Cortex of kidney (tissue), 1 donor: ENCODE results near the gene PDE10A.

Source experiments
- DNase-seq: peaks from one replicate; lab custom pipeline; 2025; lab: John Stamatoyannopoulos, UW

The PDE10A gene

DNA sequence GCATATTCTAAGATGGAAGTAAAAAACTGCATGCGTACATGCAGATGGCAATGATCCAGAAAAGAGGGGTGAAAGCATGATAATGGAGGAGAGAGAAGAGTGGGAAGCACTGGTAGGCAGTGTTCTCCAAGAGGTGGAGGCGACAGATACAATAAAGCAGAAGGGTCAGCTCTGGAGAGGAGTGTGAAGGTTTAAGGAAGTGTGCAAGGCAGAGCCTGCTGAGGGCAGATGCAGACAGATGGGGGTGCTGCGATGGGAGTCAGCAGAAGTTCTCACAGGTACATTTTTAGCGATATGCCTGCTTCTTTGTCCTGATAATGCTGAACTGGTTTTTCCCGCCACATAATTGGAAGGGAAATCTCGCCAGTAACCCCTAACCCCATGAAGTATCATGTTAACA is 272.6 kb downstream of the PDE10A start:
- no peak for DNase-seq

DNA sequence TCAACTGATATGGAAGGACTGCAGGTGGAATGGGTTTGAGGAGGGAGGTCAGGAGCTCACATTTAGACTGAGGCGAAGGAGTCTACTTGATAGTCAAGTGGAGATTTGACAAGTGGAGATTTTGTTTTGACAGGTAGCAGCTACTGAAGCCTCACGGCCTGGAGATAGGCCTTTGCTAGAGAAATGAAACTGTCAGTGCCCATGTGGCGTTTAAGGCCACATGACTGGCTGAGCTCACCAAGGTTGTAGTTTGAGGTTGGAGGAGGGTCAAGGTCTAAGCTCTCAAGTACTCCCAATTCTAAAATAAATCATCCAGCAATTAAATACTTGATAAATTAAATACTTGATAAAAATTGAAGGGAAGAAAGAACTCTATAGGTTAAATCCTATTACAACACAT is 273.5 kb downstream of the PDE10A start:
- no peak for DNase-seq

DNA sequence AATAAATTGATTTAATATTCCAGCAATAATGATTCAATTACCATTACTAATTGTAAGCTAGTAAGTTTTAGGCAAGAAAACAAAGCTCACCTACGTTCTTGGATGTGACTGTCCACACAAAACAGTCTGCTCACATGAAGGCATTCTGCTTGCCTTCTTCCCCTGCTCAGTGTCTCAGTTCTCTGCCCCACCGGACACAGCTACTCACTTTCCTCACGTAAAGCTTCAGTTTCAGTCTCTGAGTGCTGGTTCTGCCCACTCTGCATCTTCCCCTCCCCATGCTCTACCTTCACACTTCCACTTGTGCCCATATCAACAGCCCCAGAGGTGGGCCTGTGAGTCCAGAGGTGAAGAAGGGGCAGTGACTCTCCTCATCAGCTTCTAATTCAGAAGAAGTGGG is 279.7 kb downstream of the PDE10A start:
- DNase-seq: no peak

DNA sequence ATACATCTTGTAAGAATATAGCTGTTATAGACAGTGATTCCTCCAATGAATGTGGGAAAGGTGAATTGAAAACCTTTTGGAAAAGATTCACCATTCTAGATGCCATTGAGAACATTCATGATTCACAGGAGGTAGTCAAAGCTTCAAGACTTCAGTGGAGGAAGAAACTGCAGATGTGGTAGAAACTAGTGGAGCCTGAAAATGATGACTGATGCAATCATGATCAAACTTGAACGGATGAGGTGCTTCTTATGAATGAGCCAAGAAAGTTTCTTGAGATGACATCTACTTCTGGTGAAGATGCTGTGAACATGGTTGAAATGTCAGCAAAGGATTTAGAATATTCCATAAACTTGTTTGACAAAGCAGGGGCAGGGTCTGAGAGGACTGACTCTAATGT is 286.9 kb downstream of the PDE10A start:
- DNase-seq: no peak

DNA sequence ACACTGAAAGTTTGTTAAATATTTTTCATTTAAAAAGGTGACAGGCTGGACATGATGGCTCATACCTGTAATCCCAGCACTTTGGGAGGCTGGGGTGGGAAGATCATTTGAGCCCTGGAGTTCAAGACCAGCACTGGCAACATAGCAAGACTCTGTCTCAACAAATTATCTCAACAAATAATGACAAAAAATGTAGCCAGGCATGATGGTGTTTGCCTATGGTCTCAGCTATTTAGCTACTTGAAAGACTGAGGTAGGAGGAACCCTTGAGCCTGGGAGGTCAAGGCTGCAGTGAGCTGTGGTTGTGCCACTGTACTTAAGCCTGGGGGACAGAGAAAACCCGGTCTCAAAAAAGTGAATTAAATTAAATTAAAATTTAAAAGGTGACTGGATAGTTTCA is 297.7 kb downstream of the PDE10A start:
- DNase-seq: no peak

DNA sequence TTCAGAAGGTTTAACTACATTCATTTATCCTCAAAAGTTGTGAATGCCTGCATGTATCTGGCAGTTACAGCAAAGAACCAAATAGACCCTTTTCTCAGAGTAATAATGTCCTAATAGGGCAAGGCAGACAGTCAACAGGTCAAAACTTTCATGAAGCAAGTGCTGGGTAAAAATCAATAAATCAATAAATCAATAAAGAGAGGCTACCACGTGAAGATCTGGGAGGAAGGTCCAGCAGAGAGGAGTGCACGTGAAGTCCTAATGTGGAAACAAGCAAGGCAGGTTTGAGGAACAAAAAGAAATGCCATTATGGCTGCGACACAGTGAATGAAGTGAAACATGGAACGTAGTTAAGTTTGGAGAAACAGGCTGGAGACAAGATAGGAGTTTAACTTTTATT is 317.3 kb downstream of the PDE10A start:
- no peak for DNase-seq

DNA sequence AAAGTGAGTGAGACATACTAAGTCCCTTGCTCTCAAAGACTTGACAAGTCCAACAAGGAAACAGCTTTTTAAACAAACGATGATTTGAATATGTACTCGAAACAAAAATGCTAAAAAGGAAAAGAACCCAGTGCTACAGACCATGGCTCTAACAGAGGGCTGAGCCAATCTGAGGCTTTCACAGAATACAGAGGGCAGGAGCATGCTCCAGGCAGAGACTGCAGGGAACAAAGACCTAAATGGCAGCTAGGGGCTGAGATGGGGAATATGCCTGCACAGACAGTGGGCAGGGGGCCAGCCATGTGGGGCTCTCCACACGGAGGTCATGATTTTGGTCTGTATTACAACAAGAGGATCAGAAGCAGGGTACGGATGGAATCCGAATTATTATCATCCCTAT is 322.5 kb downstream of the PDE10A start:
- DNase-seq: no peak

DNA sequence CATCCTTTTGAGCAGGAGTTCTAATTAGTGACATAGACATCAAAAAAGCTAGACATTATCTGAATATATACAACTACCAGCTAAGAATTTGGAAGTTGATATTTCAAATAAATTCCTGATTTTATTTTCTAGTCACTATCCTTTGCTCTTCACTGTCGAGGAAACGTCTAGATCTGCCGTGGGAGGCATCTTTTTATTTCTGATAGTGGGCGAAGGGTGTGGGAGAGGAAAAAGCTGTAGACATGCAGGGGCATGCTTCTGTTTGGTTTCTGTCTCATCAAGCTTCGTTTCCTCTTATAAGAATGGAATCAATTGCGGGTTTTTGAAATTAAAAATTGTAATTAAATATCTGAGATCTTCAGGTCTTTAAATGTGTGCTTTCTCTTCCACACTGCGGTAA is 337.4 kb downstream of the PDE10A start:
- no peak for DNase-seq

DNA sequence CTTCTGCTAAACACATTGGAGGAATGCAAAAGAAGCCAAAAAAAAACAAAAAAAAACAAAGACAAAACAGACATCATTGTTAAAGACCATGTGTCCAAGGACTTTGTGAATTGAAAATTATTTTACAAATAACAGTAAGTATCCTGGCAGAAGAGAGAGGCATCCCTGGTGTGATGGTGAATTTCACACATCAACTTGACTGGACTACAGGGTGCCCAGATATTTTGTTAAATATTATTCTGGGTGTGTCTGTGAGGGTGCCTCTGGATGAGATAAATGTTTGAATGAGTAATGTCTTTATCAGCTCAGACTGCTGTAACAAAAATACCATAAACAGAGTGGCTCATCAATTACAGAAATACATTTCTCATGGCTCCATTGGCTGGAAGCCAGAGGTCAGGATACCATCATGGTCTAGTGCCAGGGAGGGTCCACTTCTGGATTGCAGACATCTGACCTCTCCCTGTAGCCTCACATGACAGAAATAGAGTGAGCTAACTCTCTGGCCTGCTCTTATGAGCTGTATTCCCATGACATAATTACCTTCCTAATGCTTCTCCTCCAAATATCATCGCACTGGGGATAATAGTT is 341.4 kb downstream of the PDE10A start:
- no peak for DNase-seq

DNA sequence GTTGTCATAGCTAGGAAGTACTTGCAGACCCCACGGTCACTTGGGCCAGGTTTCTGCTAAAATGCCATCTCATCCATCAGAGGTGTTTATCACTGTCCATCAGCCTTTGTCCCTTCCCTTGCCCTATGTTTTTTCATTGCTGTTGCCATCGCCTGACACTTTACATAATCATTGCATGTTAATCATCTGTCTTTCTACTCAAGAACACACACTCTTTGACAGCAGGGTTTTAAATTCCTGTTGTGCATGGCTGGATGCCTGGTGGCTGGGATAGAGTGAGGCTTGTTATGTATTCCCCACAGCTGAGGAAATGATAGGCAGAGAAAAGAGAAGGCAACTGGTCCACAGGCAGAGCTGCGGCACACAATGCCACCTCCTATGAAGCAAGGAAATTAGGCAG is 341.9 kb downstream of the PDE10A start:
- no peak for DNase-seq

DNA sequence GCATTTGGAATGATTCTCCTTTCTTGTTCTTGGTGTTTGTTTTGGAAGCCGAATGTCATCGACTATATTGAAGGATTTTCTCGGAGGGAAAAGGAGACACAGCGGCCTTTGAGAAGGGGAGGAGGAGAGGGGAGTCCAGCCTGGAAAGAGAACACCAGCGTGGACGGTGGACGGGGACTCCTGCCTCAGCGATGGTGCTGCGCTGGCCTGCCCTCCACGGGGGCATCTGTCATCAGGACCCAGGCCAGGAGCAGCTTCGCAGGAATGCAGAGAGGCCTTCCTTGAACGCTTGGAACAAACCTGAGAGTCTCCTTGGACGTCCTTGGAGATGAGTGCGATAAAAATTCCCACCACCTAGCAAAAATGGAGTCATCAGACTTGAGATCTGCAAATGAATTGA is 345.3 kb downstream of the PDE10A start:
- no peak for DNase-seq

DNA sequence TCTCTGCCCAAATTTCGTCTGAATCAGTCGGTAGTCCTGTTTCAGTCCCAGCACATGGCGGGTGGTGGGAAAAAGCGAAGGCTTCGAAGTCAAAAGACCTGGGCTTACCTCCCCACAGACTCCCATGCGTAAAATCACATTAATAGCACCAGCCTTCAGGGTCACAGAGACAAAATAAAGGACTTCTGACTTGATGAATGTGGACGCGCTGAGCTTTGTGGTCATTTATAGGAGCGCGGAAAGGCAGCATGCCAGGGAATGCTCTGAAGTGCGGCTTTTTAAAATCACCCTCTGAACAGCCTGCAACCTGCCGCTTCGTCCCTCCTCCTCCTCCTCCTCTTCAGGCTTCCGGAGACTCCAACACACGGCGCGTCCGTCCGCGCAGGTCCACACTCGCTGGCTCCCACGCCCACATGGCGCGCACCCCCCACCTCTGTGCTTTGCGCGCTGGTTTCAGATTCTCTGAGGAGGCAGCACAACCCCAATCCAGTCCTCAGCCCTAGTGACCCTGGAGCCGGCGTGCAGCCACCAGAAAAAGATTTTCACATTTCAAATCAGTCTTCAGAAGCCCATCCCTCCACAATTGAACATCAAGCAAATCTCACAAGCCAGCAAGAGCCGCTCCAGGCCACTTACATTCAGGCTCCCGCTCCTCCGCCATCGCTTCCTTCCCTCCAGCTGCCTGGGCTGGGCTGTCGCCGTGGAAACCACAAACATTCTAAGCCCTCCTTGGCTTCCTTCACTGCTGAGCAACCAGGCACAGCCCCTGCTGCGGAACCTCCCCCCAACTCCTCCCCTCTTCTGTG is 353.9 kb downstream of the PDE10A start, which contains the start of gene C6orf118:
TSS of gene C6orf118 (minus strand) at position 680 of the 806 bp plus-strand sequence. CDS start at position 661, 19 bp downstream.
- no peak for DNase-seq

DNA sequence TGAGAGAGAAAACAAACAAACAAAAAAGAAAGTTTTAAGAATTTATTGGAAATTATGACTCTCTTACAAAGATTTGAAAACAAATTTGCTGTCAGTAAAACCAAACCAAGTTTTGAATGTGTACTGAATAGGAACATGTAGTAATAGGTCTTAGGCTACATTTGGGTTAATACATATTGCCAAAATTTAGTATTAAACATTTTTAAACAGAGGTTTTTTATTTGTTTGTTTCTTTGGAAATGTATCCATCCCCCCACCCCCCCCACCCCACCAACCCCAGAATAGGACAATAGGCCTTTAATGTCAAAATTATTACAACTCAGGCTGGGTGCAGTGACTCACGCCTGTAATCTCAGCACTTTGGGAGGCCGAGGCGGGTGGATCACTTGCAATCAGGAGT is 356.1 kb downstream of the PDE10A start:
- DNase-seq: no peak

DNA sequence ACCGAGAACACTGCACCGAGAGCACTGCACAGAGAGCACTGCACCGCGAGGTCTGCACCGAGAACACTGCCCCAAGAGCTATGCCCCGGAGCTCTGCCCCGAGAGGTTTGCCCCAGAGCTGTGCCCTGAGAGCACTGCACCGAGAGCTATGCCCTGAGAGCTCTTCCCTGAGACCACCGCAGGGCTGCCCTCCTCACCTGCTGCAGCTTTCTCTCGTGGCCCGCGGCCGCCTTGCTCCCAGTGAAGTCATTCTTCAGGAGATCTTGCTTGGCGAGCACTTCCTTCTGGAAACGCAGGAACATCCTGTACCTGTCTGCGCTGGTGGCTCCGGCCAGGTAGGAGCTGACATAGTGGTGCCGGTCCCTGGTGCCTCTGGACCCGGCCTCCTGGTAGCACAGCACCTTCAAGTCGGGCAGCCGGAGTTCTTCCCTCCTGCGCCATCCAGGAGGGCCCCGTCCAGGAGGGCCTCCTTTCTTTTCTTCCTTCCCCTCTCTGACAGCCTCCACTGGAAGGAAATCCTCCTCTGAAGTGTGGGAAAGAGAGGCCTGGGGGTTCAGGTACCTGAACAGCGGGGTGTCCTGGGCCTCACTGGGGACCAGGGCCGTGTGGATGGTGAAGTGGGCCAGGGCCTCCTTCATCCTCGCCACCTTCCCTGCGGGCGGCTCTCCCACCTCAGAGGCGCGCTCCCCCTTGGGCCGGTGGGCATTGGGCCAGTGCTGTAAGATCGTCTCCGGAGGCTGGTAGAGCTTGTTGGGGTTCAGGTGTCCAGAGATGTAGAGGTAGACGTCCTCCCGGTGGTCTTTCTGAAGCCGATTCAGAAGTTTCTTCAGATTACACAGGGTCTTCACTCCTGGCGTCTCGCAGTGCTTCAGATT is 361.4 kb downstream of the PDE10A start:
- no peak for DNase-seq

DNA sequence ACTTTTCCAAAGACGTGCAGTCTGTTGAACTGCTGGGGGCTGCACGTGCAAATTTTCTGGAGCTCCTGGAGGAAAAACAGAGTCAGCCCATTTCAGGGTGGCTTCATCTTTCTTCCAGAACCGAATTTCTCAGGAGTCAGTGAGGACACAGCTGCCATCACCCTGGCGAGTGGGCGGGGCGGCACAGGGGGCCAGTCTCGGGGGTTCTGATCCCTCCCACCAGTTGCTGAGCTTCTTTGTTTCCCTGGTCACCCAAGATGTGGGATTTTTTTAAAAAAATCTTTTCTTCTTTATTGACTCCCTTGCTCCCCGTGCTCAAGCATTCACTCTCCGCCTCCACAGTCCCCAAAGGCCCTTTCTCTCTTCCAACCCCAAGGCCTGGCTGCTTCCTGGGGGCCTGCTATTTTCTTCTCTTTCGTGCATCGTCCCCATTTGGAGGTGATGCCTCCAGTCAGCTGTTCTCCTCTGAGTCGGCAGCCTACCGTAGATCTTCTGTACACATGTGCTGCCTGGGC is 362.6 kb downstream of the PDE10A start:
- no peak for DNase-seq

DNA sequence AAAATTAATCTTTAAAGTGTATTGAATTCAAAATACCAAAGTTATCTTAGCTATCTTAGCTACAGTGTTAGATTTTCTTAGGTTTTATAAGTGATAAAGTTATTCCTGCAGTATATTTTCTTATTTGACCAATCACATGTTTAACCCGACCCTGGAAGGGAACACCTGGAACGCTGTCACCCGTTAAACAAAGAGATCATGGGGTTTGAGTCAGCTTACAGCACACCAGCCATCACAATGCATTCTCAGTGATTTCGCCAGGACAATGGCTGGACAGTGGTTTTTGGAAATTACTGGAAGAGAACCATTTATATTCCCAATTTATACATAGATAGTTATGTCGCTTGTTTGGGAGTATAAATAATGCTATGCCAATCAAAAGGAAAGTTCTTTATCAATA is 364.2 kb downstream of the PDE10A start:
- no peak for DNase-seq

DNA sequence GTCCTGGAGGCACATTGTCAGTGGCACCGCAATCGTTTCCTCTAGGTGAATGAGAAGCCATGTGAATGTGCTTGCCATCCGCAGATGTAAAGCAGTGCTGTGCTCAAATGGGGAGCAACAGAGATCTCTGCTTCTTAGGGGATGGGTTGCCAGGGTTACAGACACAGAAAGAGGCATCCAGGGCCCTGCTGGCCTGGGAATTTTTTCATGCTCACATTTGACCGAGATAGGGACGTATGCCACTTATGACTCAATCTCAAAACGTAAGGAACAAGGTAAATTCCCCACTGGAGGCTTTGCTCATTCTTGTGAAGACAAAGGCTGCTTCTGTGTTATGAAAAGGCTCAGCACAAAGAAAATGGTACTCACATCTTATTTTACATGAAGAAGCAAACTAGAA is 364.6 kb downstream of the PDE10A start:
- DNase-seq: no peak

DNA sequence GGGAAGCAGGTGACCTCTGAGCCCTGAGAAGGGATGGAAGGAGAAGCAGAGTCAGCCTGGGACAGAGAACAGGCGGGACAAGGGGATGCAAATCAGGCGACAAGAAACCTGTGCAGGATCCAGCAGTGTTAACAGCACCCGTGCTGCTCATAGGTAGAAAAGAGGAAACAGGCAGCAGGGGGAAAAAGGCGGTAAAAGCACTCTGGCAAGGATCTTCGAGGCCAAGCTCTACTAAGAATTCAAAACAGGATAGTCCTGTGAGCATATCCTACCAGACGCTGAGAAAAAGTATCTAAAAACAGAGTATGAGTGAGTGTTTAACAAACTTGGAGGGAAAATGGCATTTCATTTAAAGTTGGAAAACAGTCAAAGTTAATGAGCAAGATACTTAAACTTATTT is 370.4 kb downstream of the PDE10A start:
- DNase-seq: no peak
